GM19099 (cell line): ENCODE results near the gene DOCK4.

Experiments
- POLR2A ChIP-seq: IDR thresholded peaks from 3 replicates; pipeline ENCODE4 v1.6.1; 2011; ENCODE audit warnings: low read depth; ENCODE audit not compliant: insufficient read length; ENCODE audit errors: extremely low read depth

DOCK4 gene

GRCh38 chr7:111998326-111998725 lies 207.9 kb downstream of the DOCK4 start:
- no peak for TF ChIP-seq POLR2A

DNA sequence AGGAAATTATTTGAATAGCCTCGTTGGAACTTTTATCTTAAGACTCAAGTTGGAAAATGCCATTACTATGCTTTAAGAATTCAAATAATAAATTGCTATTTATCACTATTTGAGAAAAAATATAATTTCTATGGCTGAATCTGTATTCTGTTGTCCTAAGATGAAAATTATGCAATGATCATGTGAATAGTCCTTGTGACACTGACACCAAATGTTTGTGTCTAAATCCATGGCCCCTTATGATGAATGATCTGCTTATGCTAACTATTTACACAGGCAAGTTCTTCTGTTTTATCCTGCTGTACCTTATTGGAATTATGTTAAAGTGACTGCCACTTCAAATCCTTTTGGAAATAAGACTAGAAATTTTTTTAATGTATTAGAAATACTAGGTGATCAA lies 208.7 kb downstream of the DOCK4 start:
- TF ChIP-seq POLR2A: no peak

DNA sequence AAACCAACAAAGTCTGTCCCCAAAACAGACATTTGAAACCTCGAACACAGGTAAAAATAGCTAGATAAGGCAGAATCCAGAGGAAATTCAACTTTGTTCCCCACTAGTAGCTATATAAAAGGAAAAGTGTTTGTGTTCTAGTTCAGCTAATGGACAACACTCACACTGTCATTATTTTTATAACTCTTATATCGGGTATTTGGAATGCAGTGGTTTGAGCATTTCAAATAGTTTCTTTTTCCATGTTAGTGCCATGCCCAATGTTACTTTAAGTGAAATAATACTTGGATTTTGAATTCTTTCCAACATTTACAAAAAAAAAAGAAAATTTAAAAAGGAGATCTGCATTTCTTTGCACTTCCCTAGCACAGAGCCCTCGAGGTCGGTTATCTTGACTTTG lies 213.6 kb downstream of the DOCK4 start:
- TF ChIP-seq POLR2A: no peak

- TF ChIP-seq POLR2A: no peak
Observed at GRCh38 chr7:111990643-111991042, 215.6 kb downstream of the DOCK4 start.

- no peak for TF ChIP-seq POLR2A
Observed at GRCh38 chr7:111987886-111988285, 218.3 kb downstream of the DOCK4 start.

DNA sequence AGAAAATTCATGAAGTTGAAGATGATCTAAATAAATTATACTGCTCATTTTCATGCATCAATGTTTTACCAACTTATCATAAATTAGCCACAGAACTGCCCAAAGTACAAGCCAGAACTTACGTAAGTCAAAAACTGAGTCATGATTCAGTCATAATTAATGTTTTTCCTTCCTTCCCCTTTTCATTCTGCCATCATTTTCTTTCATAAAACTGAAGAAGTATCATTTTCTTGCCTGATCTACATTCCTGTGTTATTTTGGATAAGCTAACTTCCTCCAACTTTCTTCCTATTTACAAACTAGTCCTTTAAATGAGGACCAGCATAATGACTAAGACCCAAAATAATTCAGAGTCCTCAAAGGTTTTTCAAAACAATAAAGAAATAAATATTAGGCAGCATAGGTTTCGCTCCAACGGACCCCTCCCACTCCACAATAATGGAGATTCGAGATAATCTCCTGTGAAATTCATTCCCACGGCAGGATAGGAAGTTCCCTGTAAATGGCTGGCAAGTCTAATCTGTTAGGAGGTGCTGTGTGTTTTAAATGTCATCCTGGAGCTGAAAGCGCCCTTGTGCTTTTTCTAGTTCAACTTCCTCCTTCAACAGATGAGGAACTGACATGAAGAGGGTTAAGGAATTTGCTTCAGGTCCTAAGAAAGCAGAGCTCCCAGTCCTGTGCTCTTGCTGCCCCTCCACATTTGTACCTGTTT lies 218.9 kb downstream of the DOCK4 start:
- TF ChIP-seq POLR2A: no peak

DNA sequence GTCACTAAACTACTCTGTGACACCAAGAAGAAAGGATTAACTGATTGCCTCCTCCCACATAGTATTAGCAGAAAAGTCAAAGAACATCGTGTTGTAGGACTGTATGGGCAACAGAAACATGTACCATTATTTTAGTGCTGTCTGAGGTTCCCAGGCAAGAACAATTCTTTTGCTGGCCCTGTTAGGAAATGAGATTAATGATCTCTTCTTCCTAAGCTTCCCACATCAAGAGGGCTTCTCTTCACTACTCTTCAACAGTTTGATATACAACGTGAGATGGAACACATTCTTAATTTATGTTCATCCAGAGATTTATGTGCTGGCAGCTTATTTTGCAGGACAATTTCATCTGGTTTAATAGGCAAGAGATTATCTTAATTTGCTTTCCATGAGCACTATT lies 219.6 kb downstream of the DOCK4 start:
- no peak for TF ChIP-seq POLR2A

GRCh38 chr7:111985798-111986197 lies 220.4 kb downstream of the DOCK4 start:
- TF ChIP-seq POLR2A: no peak

DNA sequence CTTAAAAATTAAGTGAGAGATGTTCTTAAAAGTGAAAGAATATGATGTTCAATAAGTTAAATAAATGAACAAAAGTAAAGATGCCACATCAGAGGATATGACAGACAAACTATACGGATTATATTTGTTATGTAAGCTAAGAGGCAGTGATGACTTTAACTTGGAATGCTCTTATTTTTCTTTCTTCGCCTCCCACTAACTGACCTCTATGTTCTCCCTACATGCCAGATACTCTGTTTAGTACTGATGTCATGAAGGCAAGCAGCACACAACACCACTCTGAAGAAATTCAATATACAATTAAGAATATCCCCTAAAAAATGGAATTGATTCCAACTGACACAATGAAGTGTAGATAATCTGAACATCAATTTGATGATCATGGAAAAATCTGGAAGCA lies 223.4 kb downstream of the DOCK4 start:
- no peak for TF ChIP-seq POLR2A

DNA sequence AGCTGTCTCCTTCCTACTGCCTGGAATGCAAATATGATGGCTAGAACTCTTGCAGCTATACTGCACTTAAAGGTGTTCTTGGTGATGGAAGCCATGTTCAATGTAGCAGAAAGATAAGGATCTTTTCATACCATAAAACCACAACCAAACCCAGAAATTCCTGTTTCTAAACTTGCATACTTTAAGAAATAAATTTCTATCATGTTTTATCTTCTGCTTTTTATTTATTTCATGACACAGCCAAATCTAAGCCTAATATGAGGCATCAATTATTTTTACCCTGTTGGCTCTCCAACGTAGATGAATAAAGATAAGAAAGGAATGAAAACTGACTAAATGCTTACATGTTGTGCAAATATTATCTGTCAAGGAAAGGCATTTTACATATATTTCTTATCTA lies 224.1 kb downstream of the DOCK4 start:
- TF ChIP-seq POLR2A: no peak

DNA sequence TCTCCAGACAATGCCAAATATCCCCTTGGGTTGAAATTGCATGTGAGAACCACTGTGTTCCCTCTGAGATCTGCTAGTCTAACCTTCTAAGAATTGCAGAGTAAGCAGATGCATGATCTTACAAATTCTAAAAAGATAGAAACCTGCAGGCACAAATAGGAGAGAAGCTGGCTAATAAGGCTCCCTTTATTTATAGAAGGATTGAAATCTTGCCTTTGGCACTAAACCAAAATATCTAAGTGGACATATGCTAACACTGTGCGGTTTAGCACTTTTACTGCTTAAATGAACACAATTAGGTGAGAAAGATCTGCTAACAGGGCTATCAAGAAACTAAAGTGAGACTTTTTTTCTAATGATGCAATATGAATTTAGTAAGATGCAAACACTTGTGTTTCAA lies 225.5 kb downstream of the DOCK4 start:
- no peak for TF ChIP-seq POLR2A

GRCh38 chr7:111975346-111975745 lies 230.9 kb downstream of the DOCK4 start:
- no peak for TF ChIP-seq POLR2A

DNA sequence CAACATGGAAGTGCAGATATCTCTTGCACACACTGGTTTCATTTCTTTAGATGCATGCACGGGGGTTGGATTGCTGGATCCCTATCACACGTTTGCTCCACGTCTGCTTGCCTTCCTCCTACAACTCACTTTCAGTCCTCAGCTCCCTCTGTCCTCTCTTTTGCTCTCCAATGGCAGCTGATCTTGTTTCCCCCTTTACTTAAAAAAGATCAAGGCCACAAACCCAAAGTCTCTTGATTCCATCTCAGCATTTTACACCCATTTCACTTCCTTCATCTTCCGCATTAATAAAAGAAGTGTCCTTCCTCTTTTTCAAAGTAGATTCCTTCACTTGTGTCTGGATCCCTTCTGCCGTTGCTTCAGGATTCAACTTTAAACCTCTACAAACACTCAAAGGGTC lies 245.2 kb downstream of the DOCK4 start:
- TF ChIP-seq POLR2A: no peak

GRCh38 chr7:111958896-111959295 lies 247.3 kb downstream of the DOCK4 start:
- TF ChIP-seq POLR2A: no peak

GRCh38 chr7:111958431-111958830 lies 247.8 kb downstream of the DOCK4 start:
- TF ChIP-seq POLR2A: no peak

DNA sequence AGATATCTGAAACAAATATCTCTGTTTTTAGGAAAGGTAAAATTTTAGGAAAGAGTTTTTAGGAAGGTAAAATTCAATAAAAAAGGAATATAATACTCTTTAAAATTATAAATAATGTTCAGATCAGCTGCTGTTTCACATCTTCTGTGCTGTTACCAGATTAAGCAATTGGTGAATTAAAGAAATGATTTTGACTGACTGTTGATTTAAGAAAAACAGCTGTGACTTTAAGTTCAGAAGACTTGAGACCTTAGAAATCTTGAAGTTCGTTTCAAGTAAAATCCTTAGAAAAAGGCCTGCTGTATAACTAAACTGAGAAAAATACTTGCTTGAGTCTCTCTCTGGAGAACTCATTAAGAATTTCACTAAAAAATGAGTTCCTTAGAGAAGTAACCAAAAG lies 250.6 kb downstream of the DOCK4 start:
- no peak for TF ChIP-seq POLR2A
